Common myeloid progenitor, CD34-positive (primary cell): Measurements from ENCODE around the gene C1D. TPM values are rescaled to one million over a fixed set of nuclear protein-coding genes. Genes with fewer than 3 reads are reported as not detected.

ENCODE experiments used
- CTCF ChIA-PET: fragments of 350-600 bp; sonication (Branson Sonifier 250); formaldehyde crosslinking; loops from one replicate; lab custom pipeline; 2021; ENCODE audit warnings: antibody characterized with exemption; lab: Charles Lee
- POLR2A ChIA-PET: fragments of 350-600 bp; sonication (Branson Sonifier 250); formaldehyde crosslinking; loops from one replicate; lab custom pipeline; 2021; ENCODE audit warnings: antibody characterized with exemption; lab: Charles Lee
- DNase-seq, 3 donors: peaks; one replicate each; pipeline versions ENCODE4 v3.0.0 to v3.0.0-alpha.2; 2013
- H3K27ac ChIP-seq, 2 experiments: 1 replicate in 1 of 2; 2 replicates in 1 of 2; pipeline ENCODE4 v1.7.0; 2013; ENCODE audit warnings: inconsistent platforms in 2 of 2, low read length in 2 of 2, mild to moderate bottlenecking in 2 of 2, low read depth in 1 of 2, moderate library complexity in 1 of 2; ENCODE audit not compliant: severe bottlenecking in 2 of 2, insufficient read depth in 1 of 2, poor library complexity in 1 of 2
- H3K27me3 ChIP-seq, 5 experiments: replicated peaks in 2 of 5; 1 replicate in 3 of 5; 2 replicates in 2 of 5; pipeline versions ENCODE4 v1.6.1 to v1.7.0; 2013; ENCODE audit warnings: low read length in 4 of 5, mild to moderate bottlenecking in 2 of 5, moderate library complexity in 2 of 5, inconsistent platforms in 1 of 5; ENCODE audit not compliant: insufficient read depth in 5 of 5, control insufficient read depth in 4 of 5
- H3K36me3 ChIP-seq, 4 experiments: 1 replicate in 2 of 4; 2 replicates in 2 of 4; pipeline versions ENCODE4 v1.6.1 to v1.7.0; 2013; ENCODE audit warnings: low read length in 3 of 4, control low read depth in 1 of 4, mild to moderate bottlenecking in 1 of 4; ENCODE audit not compliant: control insufficient read depth in 4 of 4, insufficient read depth in 4 of 4
- H3K4me1 ChIP-seq, 4 experiments: 1 replicate in 3 of 4; 2 replicates in 1 of 4; pipeline versions ENCODE4 v1.6.1 to v1.7.1; 2013; ENCODE audit warnings: low read length in 3 of 4, mild to moderate bottlenecking in 3 of 4, control low read depth in 1 of 4, inconsistent platforms in 1 of 4, moderate library complexity in 1 of 4; ENCODE audit not compliant: control insufficient read depth in 4 of 4, insufficient read depth in 4 of 4; ENCODE audit errors: control extremely low read depth in 1 of 4
- H3K4me3 ChIP-seq, 7 experiments: 1 replicate in 4 of 7; 2 replicates in 3 of 7; pipeline versions ENCODE4 v1.5.1 to v1.7.0; 2013; ENCODE audit warnings: mild to moderate bottlenecking in 7 of 7, low read length in 6 of 7, moderate library complexity in 6 of 7, inconsistent platforms in 2 of 7, low read depth in 2 of 7, control low read depth in 1 of 7; ENCODE audit not compliant: insufficient read depth in 4 of 7, control insufficient read depth in 1 of 7; ENCODE audit errors: extremely low read depth in 1 of 7
- H3K9me3 ChIP-seq, 5 experiments: 1 replicate in 4 of 5; 2 replicates in 1 of 5; pipeline versions ENCODE4 v1.6.1 to v1.7.1; 2013; ENCODE audit warnings: low read length in 4 of 5, mild to moderate bottlenecking in 2 of 5, inconsistent platforms in 1 of 5, low read depth in 1 of 5, moderate library complexity in 1 of 5; ENCODE audit not compliant: control insufficient read depth in 4 of 5, insufficient read depth in 2 of 5; ENCODE audit errors: control extremely low read depth in 1 of 5
- WGBS: methylation state at CpG from one replicate; pipeline ENCODE4 v1.1.5; 2013; ENCODE audit not compliant: insufficient coverage; 5-methylcytosine and 5-hydroxymethylcytosine counted together
- polyA plus RNA-seq: library from polyadenylated mRNA; unstranded; fragments of 120-200 nt; gene quantifications from one replicate; pipeline ENCODE4 v1.2.1, GENCODE V29; 2013

C1D gene
- polyA plus RNA-seq, result 34.0 TPM

DNA sequence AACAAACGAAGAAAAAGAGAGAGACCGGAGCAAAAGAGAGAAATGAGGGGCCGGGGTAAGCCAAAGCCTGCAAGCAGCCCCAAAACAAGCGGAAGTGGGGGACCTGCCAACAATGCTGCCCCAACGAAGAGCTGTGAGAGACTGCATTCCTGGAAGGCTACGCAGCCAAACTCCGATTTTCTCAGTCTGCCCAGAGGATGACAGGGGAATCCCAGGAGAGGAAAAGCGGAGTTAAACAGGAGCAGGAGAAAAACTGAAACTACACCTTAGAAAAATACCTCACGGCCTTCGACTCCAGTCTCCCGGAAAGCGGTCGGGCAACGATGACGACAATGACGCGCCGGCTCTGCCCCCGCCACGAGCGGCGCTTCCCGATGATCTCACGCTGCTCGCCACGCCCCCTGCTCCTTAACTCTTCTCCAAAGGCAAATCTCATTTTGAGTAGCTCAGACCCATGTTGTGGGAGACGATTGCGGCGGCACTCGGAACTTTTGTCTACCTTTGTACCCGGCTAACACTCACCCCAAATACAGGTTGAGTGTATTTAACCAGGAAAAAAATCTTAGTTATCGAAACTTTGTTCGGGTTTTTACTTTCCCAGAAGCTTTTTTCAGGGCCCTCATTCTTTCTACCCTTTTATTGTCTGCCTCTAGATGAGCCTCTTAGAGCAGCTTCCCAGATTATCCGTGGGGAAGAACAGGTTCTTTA, at the start of gene C1D:
Gene C1D, minus strand, starts transcription at position 325 of the 708 bp plus-strand sequence. CDS start 15,694 bp downstream, outside the sequence.
- CTCF ChIA-PET, result interaction anchor here (1.6 kb wide), 1 partner anchor 31 kb away, joined by 6 read pairs; no protein-coding TSS in a partner anchor
- Histone ChIP-seq H3K9me3 (no peaks in the 10 kb centered on the region), H3K4me1 (peaks cover 0 to 20% (median 15%) of the 10 kb centered on the region in 4 experiments), H3K27ac (peak within 1 kb of the TSS; percentile 98 to 99), H3K27me3 (no peaks in the 10 kb centered on the region), H3K4me3 (peak within 1 kb of the TSS; percentile 96 to 100 (median 98)), H3K36me3 (peaks cover 0 to 3% (median 0%) of the 10 kb centered on the region in 4 experiments)
- POLR2A ChIA-PET, result interaction anchor here (1.0 kb wide), 1 partner anchor 11 kb away, joined by 4 read pairs; no protein-coding TSS in a partner anchor
- peak; percentile 93 to 96 (median 95) for DNase-seq
- 0% methylated on average over 23 of the region's 34 CpGs for WGBS

DNA sequence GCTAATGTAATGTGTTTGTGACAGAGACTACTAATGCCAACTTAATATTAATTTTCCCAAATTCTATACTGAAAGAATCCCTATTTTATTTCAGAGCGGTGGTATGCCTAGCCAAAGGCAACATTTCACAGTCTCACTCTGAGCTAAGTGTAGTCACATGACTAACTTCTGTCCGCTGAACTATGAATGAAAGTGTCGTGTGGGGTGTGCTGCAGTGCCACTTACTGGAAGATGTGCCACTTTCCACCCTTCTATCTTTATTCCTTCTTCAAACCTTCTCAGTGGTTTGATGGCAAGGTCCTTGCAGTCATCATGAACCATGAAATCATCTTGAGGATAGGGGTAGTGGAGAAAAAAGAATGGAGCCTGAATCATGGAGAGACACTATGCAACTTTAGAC, 47.3 kb upstream of the C1D start:
- no peaks in the 10 kb centered on the region for H3K4me1 ChIP-seq
- no peaks in the 10 kb centered on the region for H3K27me3 ChIP-seq
- no peak overlapping the region for H3K27ac ChIP-seq
- no peaks in the 10 kb centered on the region for H3K36me3 ChIP-seq
- ChIA-PET POLR2A (no interaction called here), CTCF (interaction anchor here (0.9 kb wide), 1 partner anchor 12 kb away, joined by 3 read pairs; no protein-coding TSS in a partner anchor)
- H3K4me3 ChIP-seq, result no peak overlapping the region
- peaks cover 0 to 13% (median 4%) of the 10 kb centered on the region in 5 experiments for H3K9me3 ChIP-seq
- no CpG with 5 or more reads among the region's 3 CpGs for WGBS
- DNase-seq, result peak in 2 of 3 donors; percentile 29 to 47

DNA sequence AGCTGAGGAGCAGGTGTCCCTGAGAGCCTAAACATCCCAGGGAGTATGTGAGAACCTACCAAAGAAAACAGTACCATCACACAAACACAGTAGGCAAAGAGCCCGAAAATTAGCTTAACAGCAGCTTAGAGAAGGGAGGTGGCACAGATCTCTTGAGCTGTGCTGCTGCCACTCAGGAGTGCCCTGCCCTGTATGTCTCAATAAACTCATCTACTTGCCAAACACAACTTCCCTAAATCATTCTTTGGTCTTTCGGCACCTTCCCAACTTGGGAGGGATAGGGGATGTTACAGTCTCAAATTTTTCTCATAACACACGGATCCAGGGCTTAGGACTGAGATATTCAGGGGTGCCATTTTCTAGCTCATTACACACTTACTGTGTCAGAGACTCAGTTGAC, 45.3 kb upstream of the C1D start:
- Histone ChIP-seq H3K4me1 (no peaks in the 10 kb centered on the region), H3K36me3 (no peaks in the 10 kb centered on the region), H3K27ac (no peak overlapping the region), H3K9me3 (peaks cover 0 to 15% (median 4%) of the 10 kb centered on the region in 5 experiments), H3K27me3 (no peaks in the 10 kb centered on the region), H3K4me3 (no peak overlapping the region)
- DNase-seq, result no peak
- WGBS, result 100% methylated on average over 1 of the region's 3 CpGs
- POLR2A ChIA-PET, result no interaction called here
- CTCF ChIA-PET, result interaction anchor here (1.0 to 1.4 kb wide), 2 partner anchors 12 to 14 kb away, joined by 5 read pairs; no protein-coding TSS in a partner anchor

- peaks cover 0 to 15% (median 4%) of the 10 kb centered on the region in 5 experiments for H3K9me3 ChIP-seq
- no peak for DNase-seq
- no peaks in the 10 kb centered on the region for H3K4me1 ChIP-seq
- H3K27ac ChIP-seq, result no peak overlapping the region
- POLR2A ChIA-PET, result no interaction called here
- H3K4me3 ChIP-seq, result no peak overlapping the region
- 92% methylated on average over 2 of the region's 2 CpGs for WGBS
- CTCF ChIA-PET, result interaction anchor here (1.4 kb wide), 1 partner anchor 13 kb away, joined by 5 read pairs; no protein-coding TSS in a partner anchor
- no peaks in the 10 kb centered on the region for H3K27me3 ChIP-seq
- H3K36me3 ChIP-seq, result no peaks in the 10 kb centered on the region
Measured at GRCh38 chr2:68107475-68107874, 44.7 kb upstream of the C1D start.

DNA sequence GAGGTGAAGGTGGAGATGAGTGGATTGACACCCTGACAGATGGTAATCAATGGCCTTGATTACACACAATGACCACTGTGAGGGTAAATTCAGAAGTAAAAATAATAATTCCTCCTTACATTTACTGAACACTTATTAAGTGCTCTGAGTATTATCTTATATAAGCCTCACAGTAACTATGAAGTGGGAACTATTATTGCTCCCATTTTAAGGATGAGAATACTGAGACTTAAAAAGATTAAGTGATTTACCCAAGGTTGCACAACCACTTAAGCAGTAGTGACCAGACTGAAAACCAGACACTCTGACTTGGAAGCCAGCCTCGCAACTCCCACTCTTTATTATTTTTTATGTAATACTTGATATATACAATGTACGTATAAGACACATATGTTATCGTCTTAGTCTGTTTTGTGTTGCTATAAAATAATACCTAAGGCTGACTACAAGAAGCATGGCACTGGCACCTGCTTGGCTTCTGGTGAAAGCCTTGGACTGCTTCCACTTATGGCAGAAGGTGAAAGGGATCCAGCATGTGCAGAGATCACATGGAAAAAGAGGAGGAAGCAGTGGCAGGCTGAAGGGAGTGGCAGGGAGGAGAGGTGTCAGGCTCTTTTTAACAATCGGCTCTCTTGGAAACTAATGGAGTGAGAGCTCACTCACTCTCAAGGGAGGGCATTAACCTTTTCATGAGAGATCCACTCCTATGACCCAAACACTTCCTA, 41.5 kb upstream of the C1D start:
- CTCF ChIA-PET, result no interaction called here
- H3K36me3 ChIP-seq, result no peaks in the 10 kb centered on the region
- H3K27ac ChIP-seq, result no peak overlapping the region
- no peaks in the 10 kb centered on the region for H3K4me1 ChIP-seq
- no peak overlapping the region for H3K4me3 ChIP-seq
- POLR2A ChIA-PET, result no interaction called here
- no CpG with 5 or more reads among the region's 4 CpGs for WGBS
- no peak for DNase-seq
- H3K27me3 ChIP-seq, result no peaks in the 10 kb centered on the region
- H3K9me3 ChIP-seq, result peaks cover 0 to 15% (median 4%) of the 10 kb centered on the region in 5 experiments

GRCh38 chr2:68103709-68104055, 40.9 kb upstream of the C1D start:
- Histone ChIP-seq H3K27ac (no peak overlapping the region), H3K9me3 (peaks cover 0 to 15% (median 4%) of the 10 kb centered on the region in 5 experiments), H3K4me1 (no peaks in the 10 kb centered on the region), H3K27me3 (no peaks in the 10 kb centered on the region), H3K36me3 (no peaks in the 10 kb centered on the region), H3K4me3 (no peak overlapping the region)
- ChIA-PET POLR2A (no interaction called here), CTCF (no interaction called here)
- no peak for DNase-seq
